NOMO-1 (cell line): ENCODE measurements around the gene IL3.
"Not testable (repeated sequence)": the region's sequence is repeated elsewhere in the genome, so short reads cannot be mapped to it uniquely, and the experiment has no call there.

ENCODE experiments used
- DNase-seq, 2 experiments: peaks; one replicate each; lab custom pipeline; 2025; ENCODE audit not compliant: unreplicated experiment in 2 of 2; lab: John Stamatoyannopoulos, UW

The IL3 gene

DNA sequence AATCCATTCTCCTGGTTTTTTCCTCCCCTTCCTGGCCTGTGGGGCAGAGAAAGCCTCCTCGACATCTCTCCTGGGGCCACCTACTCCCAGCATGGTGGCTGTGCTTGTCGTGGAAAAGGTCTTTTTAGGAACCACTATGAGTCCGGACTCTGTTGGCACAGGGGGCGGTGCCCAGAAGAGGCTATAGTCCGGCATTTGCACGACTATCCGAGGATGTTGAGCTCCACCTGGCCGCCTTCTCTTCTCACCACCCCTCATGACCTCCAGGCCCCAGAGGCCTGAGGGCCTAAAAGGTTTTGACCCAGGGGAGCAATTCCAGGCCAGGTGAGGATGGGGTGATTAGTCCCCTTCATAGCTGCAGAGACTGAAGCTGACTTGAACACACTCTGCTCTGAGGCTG is 27.2 kb downstream of the IL3 start:
- no peak for DNase-seq

DNA sequence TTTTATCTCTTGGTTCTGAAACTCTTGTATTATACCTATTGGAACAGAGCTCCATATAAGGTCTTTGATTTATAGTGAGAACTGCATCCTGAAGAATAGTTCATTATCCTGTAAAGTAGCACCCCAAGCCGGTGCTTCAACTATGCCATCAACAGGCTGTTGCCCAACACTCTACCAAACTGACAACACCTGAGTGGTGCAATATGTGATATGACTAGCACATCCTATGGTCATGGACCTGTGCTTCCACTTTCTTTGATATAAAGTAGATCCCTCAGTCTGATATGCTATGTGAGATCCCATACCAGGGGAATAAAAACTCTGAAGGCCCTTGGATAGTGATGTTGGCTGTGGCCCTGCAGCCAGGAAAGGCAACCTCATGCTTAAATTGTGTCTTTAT is 28.9 kb downstream of the IL3 start:
- DNase-seq = no peak

DNA sequence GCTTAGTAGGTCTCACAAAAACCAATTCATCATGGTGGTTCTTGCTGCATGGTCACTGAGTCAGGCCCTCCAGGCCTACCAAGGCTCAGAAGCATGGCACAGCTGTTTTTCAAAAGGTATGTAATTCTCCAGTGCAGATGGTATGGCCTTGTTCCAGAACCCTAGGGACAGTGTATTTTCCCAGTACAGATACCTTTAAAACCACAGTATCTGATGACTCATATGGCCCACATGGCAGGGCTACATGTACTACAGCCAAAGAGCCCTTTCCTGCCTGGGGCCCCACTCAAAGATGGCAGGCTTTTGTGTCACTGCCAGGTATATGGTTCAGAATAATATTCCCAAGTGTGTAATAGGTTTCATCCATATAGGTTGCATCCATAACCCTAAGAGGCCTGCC is 29.7 kb downstream of the IL3 start:
- no peak for DNase-seq

DNA sequence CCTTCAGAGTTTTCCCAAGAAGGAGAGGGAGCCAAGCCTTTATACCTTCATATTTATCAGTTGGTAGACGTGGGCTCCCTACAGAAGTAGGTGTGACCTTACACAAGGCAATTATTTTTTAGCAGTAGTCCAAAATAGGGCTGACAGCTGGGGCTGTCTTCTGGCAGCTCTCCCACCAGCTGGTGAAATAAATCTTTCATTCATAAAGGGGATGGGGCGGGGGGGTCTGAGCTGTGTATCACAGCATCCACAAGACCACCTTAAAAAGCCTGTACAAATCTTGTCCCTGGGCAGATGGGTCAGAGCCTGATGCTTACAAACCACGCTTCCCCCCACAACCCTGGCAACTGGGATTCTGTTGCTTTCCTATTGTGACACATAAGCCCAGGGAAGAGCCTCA is 32.8 kb downstream of the IL3 start:
- DNase-seq = no peak

DNA sequence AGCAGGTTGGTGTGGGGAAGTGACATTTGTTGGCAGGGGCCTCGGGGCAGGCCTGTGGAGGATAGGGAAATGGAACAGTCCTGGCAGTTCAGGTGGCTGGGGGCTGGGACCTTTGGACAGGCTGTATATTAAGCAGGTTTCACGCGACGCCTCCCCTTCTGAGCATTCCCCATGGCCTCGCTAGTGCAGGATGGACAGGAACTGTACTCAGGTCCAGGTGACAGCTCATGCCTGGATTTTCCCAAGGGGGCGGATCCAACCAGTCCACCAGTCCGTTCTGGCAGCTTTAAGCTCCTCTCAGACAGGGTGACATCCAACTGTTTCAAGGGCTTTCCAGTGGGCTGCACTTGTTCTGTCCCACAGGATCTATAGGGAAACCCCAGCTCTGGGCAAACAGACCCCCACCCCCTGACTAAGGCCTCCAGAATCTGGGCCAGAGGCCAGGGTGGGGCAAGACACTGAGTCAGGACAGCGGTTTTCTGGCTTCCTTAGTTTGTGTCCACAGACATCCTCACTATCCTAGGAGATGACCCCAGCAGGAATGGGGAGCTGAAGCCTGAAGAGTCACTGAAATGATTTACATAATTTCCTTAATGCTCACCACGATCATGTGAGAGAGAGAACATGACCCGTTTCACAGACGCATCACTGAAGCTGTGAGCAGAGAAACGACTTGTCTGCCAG is 34.1 kb downstream of the IL3 start:
- no peak for DNase-seq

DNA sequence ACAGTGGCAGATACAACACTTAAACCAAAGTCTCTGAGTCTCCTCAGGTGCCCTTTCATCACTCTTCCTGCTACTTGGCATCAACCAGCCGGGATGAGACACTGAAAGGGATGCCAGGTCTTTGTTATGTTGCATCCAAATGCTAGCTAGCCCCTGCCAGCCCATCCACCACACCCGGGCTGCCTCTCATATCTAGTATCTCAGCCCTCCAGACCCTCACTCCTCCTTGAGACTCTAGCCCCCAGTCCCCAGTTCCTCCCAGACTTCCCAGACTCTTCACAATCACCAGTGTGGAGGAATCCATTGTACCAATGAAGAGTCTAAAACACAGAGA is 34.6 kb downstream of the IL3 start:
- no peak for DNase-seq

DNA sequence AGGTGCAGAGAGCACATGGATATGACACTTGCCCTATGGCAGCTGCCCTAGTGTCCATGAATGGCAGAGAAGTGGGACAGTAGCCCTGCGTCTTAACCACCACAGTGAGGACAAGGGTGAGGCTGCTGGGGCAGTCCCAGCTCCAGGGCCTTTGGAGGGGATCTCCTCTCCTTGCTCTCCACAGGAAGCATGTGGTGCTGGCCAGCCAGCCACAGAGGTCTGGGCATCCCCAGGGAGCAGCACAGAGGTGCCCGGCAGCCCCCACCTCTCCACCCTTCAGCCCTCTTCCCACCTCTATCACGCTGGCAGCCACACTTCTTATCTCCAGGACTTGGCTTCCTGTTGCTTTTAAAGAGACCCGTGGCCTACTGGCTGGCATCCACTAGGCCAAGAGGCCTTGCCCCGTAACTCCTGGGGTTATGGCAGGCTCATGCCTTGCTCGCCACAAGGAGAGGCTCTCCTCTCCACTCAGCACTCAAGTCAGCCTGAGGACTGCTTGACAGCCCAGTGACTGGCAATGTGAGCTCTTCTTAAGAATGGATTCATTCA is 35.0 kb downstream of the IL3 start:
- DNase-seq = no peak

DNA sequence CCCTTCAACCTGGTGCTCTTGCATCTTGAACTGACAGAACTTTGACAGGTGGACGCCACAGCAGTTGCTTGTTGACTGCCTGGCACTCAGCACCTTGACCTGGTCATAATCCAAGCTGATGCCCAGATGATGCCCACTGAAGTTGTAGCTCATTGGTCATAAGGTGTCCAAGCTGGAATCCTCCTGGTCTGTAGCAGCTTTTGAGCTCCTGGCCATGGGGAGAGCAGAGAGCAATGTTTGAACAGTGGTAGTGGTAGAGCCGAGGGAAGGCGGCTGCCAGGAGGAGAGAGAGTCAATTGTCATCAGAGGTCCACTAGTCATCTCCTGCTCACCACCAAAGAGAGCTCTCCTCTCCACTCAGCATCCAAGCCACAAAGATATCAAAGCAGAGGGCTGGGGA is 36.4 kb downstream of the IL3 start:
- no peak for DNase-seq

DNA sequence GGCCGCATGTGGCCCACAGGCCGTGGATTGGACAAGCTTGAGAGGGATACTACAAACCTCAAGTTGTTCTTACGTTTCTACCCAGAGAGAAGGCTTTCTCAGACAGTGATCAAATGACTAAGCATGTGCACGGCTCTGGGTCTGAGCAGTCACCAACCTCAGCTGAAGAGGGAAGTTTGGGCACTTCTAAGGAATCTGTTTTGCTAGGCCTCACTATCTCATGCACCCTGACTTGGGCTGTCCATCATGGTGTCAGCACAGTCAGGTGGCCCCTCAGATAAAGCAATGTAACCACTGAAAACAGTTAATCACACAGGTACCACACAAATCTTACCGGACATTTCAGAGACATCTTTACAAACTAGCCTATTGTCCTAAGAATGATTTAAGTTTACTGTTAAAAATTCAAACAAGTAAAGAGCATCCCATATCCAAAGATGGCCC is 37.7 kb downstream of the IL3 start:
- DNase-seq = peak in 1 of 2 experiments; percentile 24

DNA sequence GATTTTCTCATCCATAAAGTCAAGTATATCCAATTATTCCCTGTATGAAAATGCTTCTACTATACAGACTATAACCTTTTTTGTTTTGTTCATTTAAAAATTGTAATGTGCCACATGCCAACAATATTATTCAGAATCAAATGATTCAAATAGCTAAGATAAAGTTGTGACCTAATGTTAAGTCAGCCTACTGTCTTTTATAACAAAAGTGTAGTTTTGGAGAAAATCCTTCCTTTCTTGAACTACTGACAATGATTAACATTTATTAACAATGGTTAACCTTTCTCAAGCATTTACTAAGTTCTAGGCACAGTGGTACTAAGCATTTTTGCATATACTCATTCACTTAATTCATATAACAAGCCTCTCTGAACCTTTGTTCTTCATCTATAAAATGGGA is 38.2 kb downstream of the IL3 start:
- no peak for DNase-seq

DNA sequence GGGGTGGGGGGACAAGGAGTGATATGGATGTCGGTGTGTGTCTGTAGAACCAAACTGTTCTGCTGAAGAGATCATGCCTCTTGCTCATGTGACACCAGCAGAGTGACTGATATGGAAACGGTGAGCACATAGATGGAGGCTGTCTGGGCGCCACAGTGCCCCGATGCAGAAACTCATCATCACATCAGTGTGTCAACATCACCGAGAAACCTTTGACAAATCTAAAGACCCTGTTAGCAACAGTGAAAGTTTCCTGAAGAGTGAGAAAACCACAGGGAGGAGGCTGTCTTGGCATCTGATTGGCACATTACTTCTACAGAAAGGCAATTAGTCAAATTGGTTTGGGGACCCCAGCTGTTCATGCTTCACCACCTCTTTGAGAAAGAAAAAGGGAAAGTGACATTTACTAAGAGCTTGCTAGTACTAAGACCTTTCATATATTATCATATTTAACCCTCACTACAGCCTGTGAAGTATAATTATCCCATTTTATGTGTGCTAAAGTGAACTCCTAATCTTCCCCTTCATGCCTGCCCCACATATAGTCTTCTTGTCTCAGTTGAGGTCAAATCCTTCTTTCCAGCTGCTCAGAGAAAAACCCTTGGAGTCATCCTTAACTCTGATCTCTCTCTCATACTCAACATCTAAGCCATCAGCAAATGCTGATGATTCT is 38.8 kb downstream of the IL3 start:
- no peak for DNase-seq

DNA sequence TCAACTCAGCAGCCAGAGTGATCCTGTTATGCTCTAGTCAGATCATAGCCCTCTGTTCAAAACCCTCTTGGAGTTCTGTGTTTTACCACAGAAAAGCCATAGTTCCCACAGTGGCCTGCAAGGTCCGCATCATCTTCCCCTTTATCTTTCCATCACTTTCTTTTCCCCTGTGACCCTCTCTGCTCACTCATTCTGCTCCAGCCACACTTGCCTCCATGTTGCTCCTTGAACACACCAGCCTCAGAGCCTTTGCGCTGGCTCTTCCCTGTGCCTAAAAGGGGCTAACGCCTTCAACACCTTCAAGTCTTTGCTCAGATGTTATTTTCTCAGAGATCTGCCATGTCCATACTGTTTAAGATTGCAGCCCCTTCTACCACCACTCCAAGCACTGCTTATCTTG is 39.5 kb downstream of the IL3 start:
- no peak for DNase-seq

DNA sequence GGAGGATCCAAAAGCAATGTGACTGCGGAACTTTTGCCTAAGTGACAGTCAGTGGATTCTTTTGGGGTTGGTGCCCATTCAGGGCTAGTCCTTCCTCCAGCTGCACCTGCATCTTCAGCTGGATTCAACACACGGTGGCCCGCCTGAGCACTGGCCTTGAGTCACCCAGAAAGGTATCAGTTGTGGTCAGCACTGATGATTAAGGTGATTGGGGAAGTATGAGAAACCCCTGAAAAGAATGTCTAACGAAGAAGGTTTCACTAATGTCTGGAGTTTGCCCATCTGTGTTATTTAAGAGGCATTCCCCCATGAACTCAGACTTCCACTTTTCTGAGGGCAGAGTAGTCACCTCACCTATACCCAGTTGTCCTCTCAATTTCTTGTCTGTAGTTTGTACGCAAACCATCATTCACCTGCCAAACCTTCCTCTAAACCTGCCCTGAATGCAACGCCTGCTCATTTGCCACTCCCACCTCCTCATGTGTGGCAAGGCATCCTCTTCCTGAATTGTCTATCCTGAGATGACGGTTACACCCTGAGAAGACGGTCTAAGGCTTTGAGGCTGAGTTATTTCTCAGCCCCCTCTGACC is 40.3 kb downstream of the IL3 start:
- no peak for DNase-seq

DNA sequence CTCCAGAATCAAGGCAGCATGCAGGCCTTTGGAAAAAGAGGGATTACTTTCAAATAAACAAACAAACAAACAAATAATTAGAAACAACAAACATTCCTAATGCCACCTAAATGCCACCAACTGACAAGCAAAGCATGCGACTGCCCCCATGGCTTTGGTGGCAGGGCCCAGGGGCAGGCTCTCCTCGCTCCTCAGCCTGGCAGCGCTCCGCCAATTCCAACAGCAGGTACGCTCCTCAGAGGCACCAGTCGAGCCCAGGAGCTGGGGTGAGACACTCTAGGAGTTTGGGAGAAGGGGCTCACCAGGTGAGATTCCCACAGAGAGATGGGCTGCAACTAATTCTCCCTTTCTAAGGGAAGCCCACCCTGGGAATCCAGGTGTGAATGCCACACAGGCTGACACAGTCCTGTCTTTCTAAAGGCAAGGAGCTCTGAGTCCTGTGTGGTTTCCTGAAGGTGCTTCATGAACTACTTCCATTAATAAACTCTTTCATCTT is 41.0 kb downstream of the IL3 start:
- DNase-seq = no peak

DNA sequence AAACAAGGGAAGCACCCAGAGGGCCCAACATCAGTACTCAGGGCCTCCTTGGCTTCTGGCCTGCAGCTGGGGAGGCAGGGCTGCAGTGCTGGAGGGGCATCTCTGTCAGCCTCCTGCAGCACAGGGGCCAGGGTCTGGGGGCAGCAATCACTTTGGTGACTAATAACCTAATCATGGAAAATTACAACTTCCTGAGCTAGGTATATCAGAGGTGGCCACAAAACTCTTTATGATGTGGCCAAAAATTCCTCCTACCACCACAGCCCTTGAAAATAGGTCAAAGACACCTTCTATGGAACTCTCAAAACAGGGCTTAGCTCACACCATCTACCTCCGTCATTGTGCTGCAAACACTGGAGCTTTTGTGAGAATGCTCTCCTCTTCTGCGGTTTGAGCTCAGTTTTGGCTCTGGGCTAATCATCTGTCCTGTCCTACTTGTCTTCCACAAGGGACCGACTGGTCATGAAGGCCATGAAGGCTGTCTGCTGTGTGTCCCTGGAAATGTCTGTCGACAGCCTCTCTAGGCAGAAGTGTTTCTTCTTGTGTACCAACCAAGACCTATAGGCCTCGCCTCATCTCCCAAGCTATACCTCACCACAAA is 41.7 kb downstream of the IL3 start:
- no peak for DNase-seq

DNA sequence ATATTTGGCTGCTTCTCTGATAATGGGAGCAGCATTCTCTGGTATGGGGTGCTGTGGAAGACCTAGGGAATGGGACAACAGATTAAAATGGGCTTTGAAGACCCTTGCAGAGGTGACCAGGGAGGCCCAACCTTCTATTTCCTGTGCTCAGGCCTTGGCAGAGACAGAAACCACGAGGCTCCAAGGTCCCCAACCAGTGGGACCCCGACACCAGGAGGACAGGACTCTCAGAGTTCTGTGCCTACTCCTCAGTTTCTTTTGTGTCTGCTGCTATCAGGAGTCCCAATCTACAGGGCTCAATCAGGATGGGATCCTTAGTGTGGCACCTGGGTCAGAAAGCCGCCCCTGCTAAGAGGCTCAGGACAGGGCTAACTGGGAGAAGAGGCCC is 42.5 kb downstream of the IL3 start:
- no peak for DNase-seq

DNA sequence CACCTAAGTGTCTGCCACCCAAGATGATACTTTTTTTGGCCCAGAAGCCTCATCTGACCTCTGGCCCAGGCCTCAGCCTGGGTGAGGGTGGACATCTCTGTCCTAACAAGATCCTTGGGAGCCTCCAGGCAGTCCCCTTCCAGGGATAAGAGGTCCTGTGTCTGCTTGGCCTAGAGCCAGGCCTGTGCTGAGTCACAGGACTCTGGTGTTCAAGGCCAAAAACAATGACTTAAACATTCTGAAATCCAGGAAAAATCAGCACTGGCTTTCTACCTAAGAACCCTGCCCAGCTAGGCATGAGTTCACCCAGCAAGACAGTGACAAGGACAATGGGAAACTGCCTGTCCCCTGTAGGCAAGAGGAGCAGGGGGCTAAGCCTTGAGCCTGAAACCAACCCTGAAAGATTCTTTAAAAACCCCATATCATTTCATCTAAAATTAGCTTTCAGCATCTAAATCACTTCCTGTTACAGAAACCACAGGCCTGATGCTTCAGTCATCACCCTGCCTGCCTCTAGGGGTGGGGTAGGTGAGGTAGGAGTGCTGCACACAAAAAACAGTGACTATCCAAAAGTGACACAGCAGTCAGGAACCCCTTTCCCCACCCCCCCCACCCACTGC is 43.0 kb downstream of the IL3 start:
- DNase-seq = peak; percentile 89 to 93

DNA sequence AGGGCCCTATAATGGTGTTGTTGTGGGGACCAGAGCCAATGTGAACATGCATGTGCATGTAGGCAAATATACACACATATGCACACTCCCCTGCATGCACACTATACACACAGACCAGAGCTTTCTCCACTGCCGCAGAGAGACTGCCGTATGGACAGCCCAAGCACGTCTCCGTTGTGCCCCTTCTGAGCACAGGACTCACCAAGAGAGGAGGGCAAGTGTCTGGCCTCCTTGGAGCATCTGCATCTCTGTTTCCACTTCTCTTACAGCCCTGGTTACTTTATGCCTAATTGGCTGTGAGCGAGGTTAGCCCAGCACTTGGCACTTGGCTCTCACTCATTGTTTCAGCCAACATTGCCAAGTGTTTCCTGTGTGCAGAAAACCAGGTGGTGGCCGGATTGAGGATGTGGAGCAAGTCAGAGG is 43.5 kb downstream of the IL3 start:
- no peak for DNase-seq

DNA sequence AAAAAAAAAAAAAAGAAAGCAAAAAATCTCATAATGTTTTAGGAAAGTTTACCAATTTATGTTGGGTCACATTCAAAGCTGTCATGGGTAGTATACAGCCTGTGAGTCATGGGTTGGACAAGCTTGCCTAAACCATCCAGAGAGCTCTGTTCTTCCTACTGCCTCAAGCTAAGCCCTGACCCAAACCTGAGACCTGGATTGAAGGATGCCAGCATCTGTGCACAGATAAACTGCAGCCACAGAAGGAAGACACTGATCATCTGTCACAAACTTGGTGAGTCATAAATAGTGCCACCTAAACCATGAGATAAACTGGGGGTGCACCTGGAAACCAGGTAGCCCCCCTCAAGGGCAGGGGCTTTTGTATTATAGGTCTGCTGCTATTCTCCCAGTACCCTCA is 44.1 kb downstream of the IL3 start:
- peak in 1 of 2 experiments; percentile 37 for DNase-seq

DNA sequence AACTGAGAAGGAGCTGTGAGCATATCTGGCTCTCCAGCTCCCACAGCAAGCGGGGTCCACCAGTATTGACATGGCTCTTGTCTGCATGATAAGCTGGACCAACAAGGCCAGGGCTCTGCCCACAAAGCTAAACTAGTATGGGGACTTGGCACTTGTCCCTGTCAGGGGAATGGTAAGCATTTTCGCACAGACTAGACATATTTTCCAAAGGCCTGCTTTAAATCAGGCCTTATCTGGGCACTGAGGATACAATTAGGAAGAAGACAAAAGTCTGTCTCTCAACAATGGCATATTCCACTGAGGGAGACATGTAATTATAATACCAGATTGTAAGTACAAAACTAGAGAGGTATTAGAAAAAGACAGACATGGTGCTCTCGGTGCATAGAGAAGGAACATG is 45.2 kb downstream of the IL3 start:
- no peak for DNase-seq

DNA sequence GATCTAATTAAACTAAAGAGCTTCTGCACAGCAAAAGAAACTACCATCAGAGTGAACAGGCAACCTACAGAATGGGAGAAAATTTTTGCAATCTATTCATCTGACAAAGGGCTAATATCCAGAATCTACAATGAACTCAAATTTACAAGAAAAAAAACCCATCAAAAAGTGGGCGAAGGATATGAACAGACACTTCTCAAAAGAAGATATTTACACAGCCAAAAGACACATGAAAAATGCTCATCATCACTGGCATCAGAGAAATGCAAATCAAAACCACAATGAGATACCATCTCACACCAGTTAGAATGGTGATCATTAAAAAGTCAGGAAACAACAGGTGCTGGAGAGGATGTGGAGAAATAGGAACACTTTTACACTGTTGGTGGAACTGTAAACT is 48.0 kb downstream of the IL3 start:
- DNase-seq = not testable (repeated sequence)
